ENCODE results near the gene EFCAB9.

The EFCAB9 gene

DNA sequence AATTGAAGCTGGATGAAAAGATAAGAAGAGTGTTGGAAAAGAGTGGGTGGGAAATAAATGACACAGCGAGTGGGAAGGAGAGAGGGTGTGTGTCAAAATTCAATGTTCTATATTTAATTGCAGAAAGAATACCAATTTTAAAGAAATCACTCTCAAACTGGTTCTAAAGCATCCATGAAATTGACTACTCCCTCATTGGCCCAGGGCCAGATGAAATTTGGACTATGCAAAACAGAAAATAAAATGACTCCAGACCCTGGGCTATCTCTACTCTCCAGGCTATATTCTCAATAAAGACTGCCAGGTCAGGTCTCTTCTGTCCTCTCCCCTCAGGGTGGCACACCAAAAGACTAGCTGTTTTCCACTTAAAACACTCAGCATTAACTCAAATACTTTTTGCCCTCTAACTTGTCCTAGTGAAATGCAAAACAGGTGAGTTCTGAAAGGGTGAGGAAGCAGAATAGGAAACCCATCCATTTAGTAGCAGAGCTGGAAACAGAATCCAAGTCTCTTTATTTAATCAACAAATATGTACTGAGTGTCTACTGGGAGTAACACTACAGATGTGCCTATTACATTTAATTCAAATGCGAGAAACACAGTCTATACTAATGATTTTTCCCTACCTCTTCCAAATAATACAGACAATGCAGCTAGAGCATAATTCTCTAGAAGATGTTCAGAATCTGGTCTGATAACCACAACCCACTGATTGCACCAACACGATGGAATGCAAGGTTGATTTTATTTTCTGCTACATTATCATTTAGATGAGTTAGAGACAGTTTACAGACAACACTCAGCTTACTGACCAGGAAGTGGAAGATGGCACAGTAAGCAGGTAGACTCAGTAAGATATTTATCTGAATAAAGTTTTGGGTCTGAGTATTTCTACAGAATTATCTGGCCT lies 42.1 kb downstream of the EFCAB9 start:
- H3K4me3 ChIP-seq (ENCODE audit: low read depth, low read length): no peak overlapping the region

DNA sequence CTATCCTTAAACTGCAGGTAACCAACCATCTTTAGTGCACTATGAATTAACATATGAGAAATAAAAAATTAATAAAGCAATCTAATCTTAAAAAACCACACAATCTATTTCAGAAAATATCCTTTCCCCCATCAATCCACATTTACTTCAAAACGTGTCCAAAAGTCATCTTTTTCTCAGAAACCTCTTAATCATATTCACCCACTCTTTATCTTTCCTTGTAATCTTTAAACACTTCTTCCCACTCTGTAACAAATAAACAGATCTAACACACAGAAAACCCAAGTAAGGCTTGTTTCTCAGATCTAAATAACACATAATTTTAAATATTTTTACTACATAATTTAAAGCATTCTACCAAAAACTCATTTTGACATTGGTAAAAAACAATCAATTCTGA lies 44.4 kb downstream of the EFCAB9 start:
- no peak overlapping the region for H3K4me3 ChIP-seq (ENCODE audit: low read depth, low read length)

DNA sequence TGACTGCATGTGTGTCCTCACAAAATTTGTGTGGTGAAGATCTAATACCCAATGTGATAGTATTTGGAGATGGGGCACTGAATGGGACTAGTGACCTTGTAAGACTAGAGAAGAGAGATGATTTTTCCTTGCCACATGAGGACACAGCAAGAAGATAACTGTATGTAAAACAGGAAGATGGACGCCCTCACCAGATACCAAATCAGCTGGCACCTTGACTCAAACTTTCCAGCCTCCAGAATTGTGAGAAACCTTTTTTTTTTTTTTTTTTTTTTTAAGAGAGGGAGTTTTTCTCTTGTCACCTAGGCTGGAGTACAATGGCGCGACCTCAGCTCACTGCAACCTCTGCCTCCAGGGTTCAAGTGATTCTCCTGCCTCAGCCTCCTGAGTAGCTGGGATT lies 49.3 kb downstream of the EFCAB9 start:
- no peak overlapping the region for H3K4me3 ChIP-seq (ENCODE audit: low read depth, low read length)

DNA sequence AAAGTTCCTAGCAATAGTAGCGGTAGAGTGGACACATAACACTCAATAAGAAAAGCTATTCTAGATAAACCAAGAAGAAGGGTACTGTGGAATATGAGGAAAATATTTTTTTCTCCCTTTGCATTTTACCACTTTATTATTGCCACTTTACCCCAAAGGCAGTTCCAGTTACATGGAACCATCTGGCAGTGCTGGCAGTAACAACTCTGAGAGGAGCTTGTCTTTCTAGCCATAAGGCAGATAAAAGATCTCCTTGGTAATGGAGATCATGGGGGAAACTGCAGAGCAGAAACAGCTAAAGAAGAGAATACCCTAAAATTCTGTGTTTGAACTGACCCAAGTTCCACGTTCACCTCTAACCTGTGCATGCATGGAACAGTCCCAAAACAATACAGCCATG lies 51.1 kb downstream of the EFCAB9 start:
- no peak overlapping the region for H3K4me3 ChIP-seq (ENCODE audit: low read depth, low read length)

DNA sequence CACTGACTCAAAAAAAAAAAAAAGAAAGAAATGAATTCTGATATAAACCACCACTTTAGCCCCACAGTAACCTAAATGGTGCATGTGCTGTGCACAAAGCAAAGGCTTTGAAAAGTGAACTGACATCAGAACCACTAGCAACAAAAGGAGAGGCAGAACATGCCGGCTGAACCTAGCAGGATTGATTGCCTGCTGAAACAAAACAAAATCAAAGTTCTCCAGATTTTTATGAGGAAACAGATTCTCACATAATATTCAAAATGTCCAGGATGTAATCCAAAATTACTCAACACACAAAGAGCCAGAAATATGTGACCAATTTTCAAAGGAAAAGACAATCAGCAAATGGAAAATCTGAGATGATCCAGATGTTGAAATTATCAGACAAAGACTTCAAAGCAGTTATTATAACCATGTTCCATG lies 51.7 kb downstream of the EFCAB9 start:
- no peak overlapping the region for H3K4me3 ChIP-seq (ENCODE audit: low read depth, low read length)

DNA sequence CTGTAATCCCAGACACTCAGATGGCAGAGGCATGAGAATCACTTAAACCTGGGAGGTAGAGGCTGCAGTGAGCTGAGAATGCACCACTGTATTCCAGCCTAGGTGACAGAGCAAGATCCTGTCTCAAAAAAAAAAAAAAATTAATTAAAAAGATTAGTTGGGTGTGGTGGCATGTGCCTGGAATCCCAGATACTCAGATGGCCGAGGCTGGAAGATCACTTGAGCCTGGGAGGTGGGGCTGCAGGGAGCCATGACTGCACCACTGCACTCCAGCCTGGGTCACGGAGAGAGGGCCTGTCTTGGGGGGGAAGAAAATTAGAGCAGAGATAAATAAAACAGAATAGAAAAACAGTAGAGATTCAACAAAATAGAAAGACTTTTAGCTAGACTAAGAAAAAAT lies 54.7 kb downstream of the EFCAB9 start:
- no peak overlapping the region for H3K4me3 ChIP-seq (ENCODE audit: low read depth, low read length)

DNA sequence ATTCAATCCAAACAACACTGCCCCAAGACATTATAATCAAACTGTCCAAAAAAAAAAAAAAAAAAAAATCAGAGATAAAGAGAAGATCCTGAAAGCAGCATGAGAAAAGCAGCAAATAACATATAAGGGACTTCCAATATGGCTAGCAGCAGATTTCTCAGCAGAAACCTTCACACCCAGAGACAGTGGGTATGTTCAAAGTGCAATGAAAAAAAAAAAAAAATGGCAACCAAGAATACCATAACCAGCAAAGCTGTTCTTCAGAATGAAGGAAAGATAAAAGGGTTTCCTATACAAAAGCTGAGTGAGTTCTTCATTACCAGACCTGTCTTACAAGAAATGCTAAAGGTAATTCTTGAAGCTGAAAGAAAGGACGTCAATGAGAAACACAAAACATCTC lies 57.4 kb downstream of the EFCAB9 start:
- H3K4me3 ChIP-seq (ENCODE audit: low read depth, low read length): no peak overlapping the region

DNA sequence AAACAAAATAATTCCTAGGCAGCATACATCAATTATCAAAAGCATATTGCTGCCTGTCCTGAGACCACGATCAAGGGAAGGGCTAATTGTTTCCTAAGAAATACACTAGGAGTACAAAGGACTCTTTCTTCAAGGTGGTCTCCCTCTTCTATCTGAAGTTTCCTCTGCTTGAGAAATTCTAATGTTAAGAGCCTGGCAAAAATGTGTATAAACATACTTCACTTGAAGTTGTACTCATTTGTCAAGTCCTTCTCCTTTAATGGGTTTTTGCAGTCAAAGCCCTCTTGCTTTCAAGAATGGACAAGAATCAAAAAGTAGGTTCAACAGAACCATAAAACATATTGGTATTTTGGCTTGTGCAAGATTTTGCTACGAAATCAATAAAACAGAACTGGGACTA lies 58.5 kb downstream of the EFCAB9 start:
- no peak overlapping the region for H3K4me3 ChIP-seq (ENCODE audit: low read depth, low read length)
